Transverse colon (tissue), 3 donors: ENCODE data around the gene SENP5.

Source experiments
- CTCF ChIP-seq, 5 experiments: fragments of 200-600 bp in 3 of 5; fragments of 450-650 bp in 2 of 5; sonication (generic) in 3 of 5; IDR thresholded peaks; 1 replicate in 2 of 5; 2 replicates in 3 of 5; pipeline ENCODE4 v1.5.1; 2016 to 2017; ENCODE audit warnings: antibody characterized with exemption in 5 of 5, inconsistent platforms in 3 of 5, mild to moderate bottlenecking in 2 of 5, moderate library complexity in 1 of 5
- EP300 ChIP-seq: sonication (generic); formaldehyde crosslinking; IDR thresholded peaks from one replicate; pipeline ENCODE4 v1.6.1; 2017; ENCODE audit warnings: antibody characterized with exemption, low read depth
- POLR2A ChIP-seq: fragments of 450-650 bp; IDR thresholded peaks from one replicate; pipeline ENCODE4 v1.6.1; 2016; ENCODE audit warnings: antibody characterized with exemption, mild to moderate bottlenecking, moderate library complexity

GRCh38 chr3:196947860-196948441, 80.2 kb downstream of the SENP5 start:
- TF ChIP-seq CTCF (IDR thresholded peaks at IDR 0.05) (no peak), POLR2A (no peak), EP300 (no peak)
